Measurements from ENCODE around the gene CACNB1.

Gene CACNB1

DNA sequence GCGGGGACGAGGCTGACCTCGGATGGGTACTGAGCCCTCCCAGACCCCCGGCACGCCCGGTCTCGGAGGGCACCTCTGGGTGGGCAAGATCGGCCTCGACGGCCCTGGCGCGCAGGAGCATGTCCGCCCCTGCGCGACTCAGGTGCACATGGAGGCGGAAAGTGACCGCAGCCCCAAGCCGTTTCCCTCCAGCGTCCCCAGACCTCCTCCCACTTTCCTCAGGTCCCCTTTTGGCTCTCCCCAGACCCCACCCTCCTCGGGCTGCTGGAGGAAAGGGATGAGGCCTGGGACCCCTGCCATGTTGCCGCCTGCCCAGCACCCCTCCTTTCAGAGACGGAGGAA is 12.6 kb upstream of the CACNB1 start:
- DNase-seq (ENCODE audit: low read depth) = no peak
- H3K4me3 ChIP-seq (ENCODE audit: low read depth, low read length) = peak overlapping the region; percentile 41
- TF ChIP-seq, protein P1, sequence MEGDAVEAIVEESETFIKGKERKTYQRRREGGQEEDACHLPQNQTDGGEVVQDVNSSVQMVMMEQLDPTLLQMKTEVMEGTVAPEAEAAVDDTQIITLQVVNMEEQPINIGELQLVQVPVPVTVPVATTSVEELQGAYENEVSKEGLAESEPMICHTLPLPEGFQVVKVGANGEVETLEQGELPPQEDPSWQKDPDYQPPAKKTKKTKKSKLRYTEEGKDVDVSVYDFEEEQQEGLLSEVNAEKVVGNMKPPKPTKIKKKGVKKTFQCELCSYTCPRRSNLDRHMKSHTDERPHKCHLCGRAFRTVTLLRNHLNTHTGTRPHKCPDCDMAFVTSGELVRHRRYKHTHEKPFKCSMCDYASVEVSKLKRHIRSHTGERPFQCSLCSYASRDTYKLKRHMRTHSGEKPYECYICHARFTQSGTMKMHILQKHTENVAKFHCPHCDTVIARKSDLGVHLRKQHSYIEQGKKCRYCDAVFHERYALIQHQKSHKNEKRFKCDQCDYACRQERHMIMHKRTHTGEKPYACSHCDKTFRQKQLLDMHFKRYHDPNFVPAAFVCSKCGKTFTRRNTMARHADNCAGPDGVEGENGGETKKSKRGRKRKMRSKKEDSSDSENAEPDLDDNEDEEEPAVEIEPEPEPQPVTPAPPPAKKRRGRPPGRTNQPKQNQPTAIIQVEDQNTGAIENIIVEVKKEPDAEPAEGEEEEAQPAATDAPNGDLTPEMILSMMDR (conservative IDR thresholded peaks at IDR 0.05; ENCODE audit: low read depth, low read length) = no peak

DNA sequence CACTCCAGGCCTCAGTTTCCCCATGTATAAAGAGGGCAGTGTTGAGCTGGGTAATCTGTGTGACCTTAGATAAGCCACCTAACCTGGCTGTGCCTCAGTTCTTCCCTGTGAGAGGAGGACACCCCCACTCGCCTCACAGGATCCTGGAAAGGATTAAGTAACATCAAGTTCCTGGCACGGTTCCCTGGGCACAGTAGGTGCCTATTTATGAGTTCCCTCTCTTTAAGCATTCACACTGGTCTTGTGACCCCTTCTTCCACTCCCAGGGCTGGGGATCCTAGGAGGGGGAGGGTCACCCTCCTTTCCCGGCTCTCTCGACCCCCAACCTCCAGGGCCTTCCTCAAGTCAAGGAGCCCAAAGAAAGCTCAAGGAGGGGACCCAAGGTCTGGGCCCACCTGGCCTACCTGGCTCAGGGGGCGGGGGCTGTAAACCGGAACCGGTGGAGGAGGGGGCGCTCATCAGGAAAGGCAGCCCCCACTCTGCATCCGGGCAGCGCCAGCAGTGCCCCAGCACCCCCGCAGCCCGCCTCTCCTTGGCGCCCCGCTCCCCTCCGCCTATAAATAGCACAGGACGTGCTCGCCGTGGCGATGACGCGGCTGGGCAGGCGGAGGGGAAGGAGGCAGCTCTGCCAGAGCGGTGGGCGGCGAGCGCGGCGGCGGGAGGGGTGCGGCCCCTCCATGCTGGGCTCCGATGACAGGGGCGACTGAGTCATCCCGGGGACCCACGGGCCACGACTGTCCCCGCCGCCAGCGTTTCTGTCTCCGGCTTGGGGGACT is 12.0 kb upstream of the CACNB1 start:
- H3K4me3 ChIP-seq (ENCODE audit: low read depth, low read length) = peak overlapping the region; percentile 41
- peak; percentile 69 for DNase-seq (ENCODE audit: low read depth)
- TF ChIP-seq, protein P1 (conservative IDR thresholded peaks at IDR 0.05; ENCODE audit: low read depth, low read length) = no peak

DNA sequence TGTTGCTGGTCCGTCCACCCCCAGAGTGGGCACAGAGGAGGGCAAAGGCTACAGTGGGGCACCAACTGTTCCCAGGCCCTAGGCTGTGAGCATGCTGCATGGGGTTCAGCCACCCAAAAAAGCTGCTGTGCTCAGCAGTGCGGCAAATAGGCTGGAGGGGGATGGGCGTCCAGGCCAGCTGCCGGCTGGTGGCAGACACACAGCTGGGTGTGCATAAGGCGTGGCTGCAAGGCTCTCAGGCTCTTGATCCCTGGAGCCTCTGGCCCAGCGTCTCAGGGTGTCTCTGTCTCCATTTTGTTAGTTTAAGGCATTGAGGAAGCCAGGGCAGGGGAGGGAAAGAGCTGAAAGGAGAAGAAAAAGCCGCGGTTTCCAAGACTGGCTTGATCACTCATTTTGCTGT is 11.4 kb upstream of the CACNB1 start:
- DNase-seq (ENCODE audit: low read depth) = no peak
- no peak overlapping the region for H3K4me3 ChIP-seq (ENCODE audit: low read depth, low read length)

DNA sequence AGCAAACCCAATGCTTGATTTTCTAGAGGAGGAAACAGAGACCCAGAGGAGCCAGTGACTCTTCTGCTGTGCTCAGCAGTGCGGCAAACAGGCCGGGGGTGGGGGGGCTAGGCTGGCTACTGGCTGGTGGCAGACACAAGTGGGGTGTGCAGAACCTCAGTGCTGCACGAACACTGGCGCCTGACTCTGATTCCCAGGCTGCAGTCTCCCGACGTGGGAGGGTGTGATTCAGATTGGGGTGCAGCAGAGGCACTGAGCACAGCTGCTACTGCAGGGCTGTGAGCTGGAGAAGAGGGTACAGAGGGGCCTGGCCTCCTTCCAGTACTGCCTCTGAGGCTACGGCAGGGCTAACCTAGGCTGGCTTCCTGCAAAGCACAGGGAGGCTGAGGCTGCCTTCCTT is 10.7 kb upstream of the CACNB1 start:
- TF ChIP-seq, protein P1 (conservative IDR thresholded peaks at IDR 0.05; ENCODE audit: low read depth, low read length) = no peak
- H3K4me3 ChIP-seq (ENCODE audit: low read depth, low read length) = no peak overlapping the region
- DNase-seq (ENCODE audit: low read depth) = no peak

More for the DNA sequence above, 11.4 kb upstream of the CACNB1 start:
- TF ChIP-seq, protein P1 (conservative IDR thresholded peaks at IDR 0.05; ENCODE audit: low read depth, low read length) = no peak

DNA sequence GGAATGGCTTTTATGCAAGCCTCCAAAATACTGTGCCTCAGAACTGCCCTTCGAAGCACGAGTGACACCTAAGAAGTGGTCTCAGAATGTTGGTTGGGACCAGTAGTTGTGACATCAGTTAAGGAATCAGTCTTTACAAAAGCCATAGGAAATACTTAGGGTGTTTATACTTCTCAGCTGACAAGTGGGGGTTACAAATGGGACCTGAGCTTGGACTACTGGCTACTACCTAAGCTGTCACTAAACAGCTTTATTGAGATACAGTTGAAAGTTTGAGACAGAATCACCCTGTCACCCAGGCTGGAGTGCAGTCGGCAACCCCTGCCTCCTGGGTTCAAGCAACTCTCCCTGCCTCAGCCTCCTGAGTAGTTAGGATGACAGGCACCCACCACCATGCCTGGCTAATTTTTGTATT is 7.7 kb upstream of the CACNB1 start:
- H3K4me3 ChIP-seq (ENCODE audit: low read depth, low read length) = no peak overlapping the region
- TF ChIP-seq, protein P1 (conservative IDR thresholded peaks at IDR 0.05; ENCODE audit: low read depth, low read length) = no peak
- DNase-seq (ENCODE audit: low read depth) = no peak

DNA sequence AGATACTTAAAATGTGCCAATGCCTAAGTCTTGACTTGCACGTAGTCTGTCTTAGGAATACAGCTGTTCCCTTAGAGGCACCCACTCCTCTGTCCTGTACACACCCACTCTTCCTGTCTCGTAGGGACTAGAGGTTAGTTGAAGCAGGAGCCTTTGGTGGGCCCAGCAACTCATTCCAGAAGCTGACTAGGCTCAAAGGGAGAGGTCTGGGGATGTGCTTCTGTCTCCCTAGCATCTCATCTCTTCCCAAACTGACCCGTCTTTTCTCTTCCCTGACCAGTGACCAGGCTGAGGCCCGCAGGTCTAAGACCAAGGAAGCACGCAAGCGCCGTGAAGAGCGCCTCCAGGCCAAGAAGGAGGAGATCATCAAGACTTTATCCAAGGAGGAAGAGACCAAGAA is 6.8 kb upstream of the CACNB1 start:
- no peak for DNase-seq (ENCODE audit: low read depth)
- TF ChIP-seq, protein P1 (conservative IDR thresholded peaks at IDR 0.05; ENCODE audit: low read depth, low read length) = no peak
- no peak overlapping the region for H3K4me3 ChIP-seq (ENCODE audit: low read depth, low read length)

DNA sequence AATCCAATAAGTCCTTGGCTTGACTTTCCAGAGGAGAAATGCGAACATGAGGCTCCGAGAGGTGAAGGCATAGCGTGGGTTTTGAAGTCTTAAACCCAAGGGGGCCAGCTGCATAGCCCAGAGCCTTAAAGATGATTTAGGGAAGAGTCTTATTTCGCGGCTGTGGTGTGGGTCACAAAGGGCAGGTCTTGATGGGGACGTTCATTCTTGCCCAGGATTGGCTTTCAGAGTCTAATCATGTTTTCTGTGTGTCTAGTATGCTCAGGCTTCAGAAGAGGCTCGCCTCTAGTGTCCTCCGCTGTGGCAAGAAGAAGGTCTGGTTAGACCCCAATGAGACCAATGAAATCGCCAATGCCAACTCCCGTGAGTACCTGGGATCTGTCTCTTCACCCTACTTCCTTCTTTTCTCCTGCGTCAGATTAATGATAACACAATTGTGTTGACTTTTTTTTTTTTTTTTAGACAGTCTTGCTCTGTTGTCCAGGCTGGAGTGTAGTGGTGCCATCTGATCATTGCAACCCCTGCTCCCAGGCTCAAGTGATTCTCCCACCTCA is 3.6 kb upstream of the CACNB1 start:
- H3K4me3 ChIP-seq (ENCODE audit: low read depth, low read length) = peak overlapping the region; percentile 91
- no peak for DNase-seq (ENCODE audit: low read depth)
- TF ChIP-seq, protein P1 (conservative IDR thresholded peaks at IDR 0.05; ENCODE audit: low read depth, low read length) = no peak

Data from choroid plexus epithelial cell (primary cell).